HG03460 (cell line): Measurements from ENCODE around the gene ARAF.

ENCODE experiments used
- ATAC-seq: cut with Tn5 transposase; IDR thresholded peaks from one replicate; pipeline ENCODE4 v1.9.1; 2021; ENCODE audit not compliant: unreplicated experiment

Gene ARAF

DNA sequence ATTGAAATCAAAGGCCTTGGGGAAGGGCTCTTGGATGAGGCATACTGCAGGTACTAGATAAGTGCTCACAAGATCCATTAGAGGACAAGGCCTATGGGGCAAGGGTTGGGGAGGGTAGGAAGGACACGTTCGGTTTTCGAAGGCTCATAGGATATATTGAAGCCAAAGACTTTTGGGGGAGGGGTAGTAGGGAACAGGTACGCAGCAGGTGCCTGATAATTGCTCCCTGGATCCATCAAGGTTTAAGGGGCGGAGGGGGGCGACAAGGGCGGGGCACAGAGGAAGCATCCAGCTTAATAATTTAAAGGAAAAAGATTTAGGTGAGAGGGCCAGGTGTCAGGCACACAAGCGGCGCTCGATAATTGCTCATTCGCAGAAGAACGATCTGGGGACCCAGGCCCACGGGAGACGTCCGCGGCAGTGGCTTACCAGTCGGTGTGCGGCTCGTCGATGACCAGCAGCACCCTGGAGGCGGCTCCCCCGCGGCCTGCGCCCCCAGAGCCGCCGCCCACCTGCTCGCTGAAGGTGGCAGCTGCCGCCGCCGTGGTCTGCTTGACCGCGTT, 58.0 kb downstream of the ARAF start:
- no peak for ATAC-seq

DNA sequence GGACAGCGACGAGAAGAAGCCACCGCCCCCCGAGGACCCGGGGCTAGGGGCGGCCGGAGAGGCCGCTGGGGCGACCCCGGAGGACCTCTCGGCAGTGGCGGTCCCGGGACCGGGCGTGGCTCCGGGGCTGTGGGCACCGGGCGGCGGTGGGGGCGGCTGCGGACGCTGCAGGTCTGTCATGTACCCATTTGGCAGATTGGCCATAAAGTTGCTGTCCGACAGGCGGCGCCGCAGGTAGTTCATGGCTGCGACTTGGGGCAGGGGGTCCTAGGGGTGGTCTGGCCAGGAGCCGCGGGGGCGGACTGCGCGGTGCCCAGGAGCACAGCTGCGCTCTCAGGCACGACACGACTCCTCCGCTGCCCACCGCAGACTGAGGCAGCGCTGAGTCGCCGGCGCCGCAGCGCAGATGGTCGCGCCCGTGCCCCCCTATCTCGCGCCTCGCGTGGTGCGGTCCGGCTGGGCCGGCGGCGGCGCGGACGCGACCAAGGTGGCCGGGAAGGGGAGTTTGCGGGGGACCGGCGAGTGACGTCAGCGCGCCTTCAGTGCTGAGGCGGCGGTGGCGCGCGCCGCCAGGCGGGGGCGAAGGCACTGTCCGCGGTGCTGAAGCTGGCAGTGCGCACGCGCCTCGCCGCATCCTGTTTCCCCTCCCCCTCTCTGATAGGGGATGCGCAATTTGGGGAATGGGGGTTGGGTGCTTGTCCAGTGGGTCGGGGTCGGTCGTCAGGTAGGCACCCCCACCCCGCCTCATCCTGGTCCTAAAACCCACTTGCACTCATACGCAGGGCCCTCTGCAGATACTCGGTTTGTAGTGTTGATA, 58.7 kb downstream of the ARAF start, which contains the start of gene SYN1:
Gene SYN1 (minus strand): TSS at position 372 of the 817 bp plus-strand sequence. CDS start 129 bp downstream, at position 243.
- ATAC-seq = peak; percentile 67

DNA sequence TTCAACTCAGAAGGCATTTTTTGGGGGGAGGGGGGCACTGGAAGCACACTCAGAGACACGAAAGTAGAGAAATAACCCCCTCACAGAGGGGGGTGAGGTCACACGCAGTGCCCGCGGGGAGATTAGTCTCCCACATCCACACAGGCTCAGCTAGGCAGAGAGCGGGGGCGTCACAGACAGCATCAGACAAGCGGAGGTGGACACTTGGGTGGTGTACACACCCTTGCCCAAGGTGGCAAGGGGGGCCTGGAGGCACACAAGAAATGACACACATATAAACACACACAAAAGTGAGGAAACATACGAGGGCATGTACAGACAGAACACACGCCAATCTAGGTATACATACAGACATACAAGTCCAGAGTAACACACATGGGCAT, 59.3 kb downstream of the ARAF start:
- no peak for ATAC-seq
